Panc1 (cell line): ENCODE results near the gene GPS1. TPM values are rescaled to one million over a fixed set of nuclear protein-coding genes. Genes with fewer than 3 reads are reported as not detected.

Experiments
- ATAC-seq: fragments of 200-7000 bp; cut with Tn5 transposase; 2 replicates; pipeline ENCODE4 v1.9.1; 2020; ENCODE audit warnings: mild to moderate bottlenecking, moderate library complexity
- BruUV-seq: library from RNA; stranded (reverse); fragments of 400-500 nt; replicated peaks from 2 replicates; lab custom pipeline; 2021; lab: Mats Ljungman, UMichigan
- CTCF ChIA-PET: fragments of 300-600 bp; sonication (Branson Sonifier 250); formaldehyde crosslinking; loops from one replicate; lab custom pipeline; 2022; ENCODE audit warnings: antibody characterized with exemption; lab: Charles Lee
- POLR2A ChIA-PET: fragments of 300-600 bp; sonication (Branson Sonifier 250); formaldehyde crosslinking; loops from one replicate; lab custom pipeline; 2022; ENCODE audit warnings: antibody characterized with exemption; lab: Charles Lee
- DNase-seq: peaks from one replicate; pipeline ENCODE4 v3.0.0-alpha.2; 2010; ENCODE audit warnings: low read depth, low spot score
- H3K27ac ChIP-seq: 2 replicates; pipeline ENCODE4 v1.5.1; 2011; ENCODE audit warnings: mild to moderate bottlenecking, low read length, inconsistent platforms
- H3K27me3 ChIP-seq: fragments of 200-500 bp; sonication (Bioruptor generic); 2 replicates; pipeline ENCODE4 v1.6.0; 2014; ENCODE audit warnings: low read length, inconsistent platforms; ENCODE audit not compliant: control insufficient read depth, insufficient read depth
- H3K36me3 ChIP-seq: fragments of 200-500 bp; sonication (Bioruptor generic); 2 replicates; pipeline ENCODE4 v1.5.1; 2014; ENCODE audit warnings: inconsistent platforms, mild to moderate bottlenecking, low read length, moderate library complexity; ENCODE audit not compliant: control insufficient read depth, insufficient read depth
- H3K4me1 ChIP-seq: 2 replicates; pipeline ENCODE4 v1.5.1; 2011; ENCODE audit warnings: inconsistent platforms, mild to moderate bottlenecking, low read length, moderate library complexity; ENCODE audit not compliant: control insufficient read depth, insufficient read depth
- H3K4me3 ChIP-seq, 2 experiments: 2 replicates each; pipeline ENCODE4 v1.5.1; 2011 to 2012; ENCODE audit warnings: low read depth in 2 of 2, low read length in 2 of 2, mild to moderate bottlenecking in 2 of 2, inconsistent platforms in 1 of 2, moderate library complexity in 1 of 2
- H3K9me3 ChIP-seq: fragments of 200-500 bp; sonication (Bioruptor generic); 2 replicates; pipeline ENCODE4 v1.5.1; 2014; ENCODE audit warnings: low read depth, mild to moderate bottlenecking, inconsistent platforms, low read length, moderate library complexity; ENCODE audit not compliant: control insufficient read depth, insufficient read depth
- POLR2AphosphoS5 ChIP-seq: IDR thresholded peaks from 2 replicates; pipeline ENCODE4 v1.6.1; 2012; ENCODE audit warnings: mild to moderate bottlenecking, low read depth, low read length, moderate library complexity
- REST ChIP-seq, 2 experiments: IDR thresholded peaks; 2 replicates each; pipeline ENCODE4 v1.6.1; 2011 to 2012; ENCODE audit warnings: low read depth in 2 of 2, control low read depth in 1 of 2, low read length in 1 of 2, mild to moderate bottlenecking in 1 of 2, moderate library complexity in 1 of 2; ENCODE audit not compliant: insufficient read depth in 1 of 2
- SIN3A ChIP-seq: IDR thresholded peaks from 2 replicates; pipeline ENCODE4 v1.6.1; 2012; ENCODE audit warnings: low read depth, mild to moderate bottlenecking, low read length, moderate library complexity, borderline replicate concordance; ENCODE audit not compliant: insufficient read depth
- TCF7L2 ChIP-seq: IDR thresholded peaks from 2 replicates; pipeline ENCODE4 v1.6.1; 2011; ENCODE audit warnings: mild to moderate bottlenecking, low read depth, low read length, inconsistent platforms
- in situ Hi-C: cut with HindIII; loops from 2 replicates; pipeline ENCODE4 v1.10.0; 2016; ENCODE audit warnings: low sequenced_read_pairs, low pct_unique_long_range_greater_than_20kb
- intact Hi-C: fragments of 100-400 bp; cut with micrococcal nuclease; formaldehyde crosslinking; loops from one replicate; pipeline ENCODE4 v1.10.0; 2022; ENCODE audit not compliant: unreplicated experiment
- total RNA-seq: library from RNA; stranded (reverse); gene quantifications from one replicate; pipeline ENCODE4 v1.2.1, GENCODE V29; 2021; ENCODE audit not compliant: unreplicated experiment
- TF ChIP-seq, protein P1 (sequence below): fragments of 450-650 bp; IDR thresholded peaks from 2 replicates; pipeline ENCODE4 v1.5.1; 2017; ENCODE audit warnings: mild to moderate bottlenecking

GPS1 gene
- total RNA-seq, 1 experiment from 2014 or later, result 175 TPM

- Histone ChIP-seq H3K27me3 (no peaks in the 10 kb centered on the region), H3K4me1 (peaks cover 25% of the 10 kb centered on the region), H3K9me3 (no peaks in the 10 kb centered on the region), H3K27ac (no peak overlapping the region), H3K36me3 (peaks cover 3% of the 10 kb centered on the region; the same call in 1 of the 2 replicates), H3K4me3 (no peak overlapping the region)
- no peak for DNase-seq
- POLR2A ChIA-PET, result no interaction called here
- no TSS peak for BruUV-seq
- in situ Hi-C loops (no loop called here), intact Hi-C loops (no loop called here)
- no peak for ATAC-seq
- CTCF ChIA-PET, result no interaction called here
- TF ChIP-seq TCF7L2, result no peak
- TF ChIP-seq, protein P1, sequence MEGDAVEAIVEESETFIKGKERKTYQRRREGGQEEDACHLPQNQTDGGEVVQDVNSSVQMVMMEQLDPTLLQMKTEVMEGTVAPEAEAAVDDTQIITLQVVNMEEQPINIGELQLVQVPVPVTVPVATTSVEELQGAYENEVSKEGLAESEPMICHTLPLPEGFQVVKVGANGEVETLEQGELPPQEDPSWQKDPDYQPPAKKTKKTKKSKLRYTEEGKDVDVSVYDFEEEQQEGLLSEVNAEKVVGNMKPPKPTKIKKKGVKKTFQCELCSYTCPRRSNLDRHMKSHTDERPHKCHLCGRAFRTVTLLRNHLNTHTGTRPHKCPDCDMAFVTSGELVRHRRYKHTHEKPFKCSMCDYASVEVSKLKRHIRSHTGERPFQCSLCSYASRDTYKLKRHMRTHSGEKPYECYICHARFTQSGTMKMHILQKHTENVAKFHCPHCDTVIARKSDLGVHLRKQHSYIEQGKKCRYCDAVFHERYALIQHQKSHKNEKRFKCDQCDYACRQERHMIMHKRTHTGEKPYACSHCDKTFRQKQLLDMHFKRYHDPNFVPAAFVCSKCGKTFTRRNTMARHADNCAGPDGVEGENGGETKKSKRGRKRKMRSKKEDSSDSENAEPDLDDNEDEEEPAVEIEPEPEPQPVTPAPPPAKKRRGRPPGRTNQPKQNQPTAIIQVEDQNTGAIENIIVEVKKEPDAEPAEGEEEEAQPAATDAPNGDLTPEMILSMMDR, result no peak
These were observed 8.9 kb downstream of the GPS1 start for GRCh38 chr17:82060614-82061013.

DNA sequence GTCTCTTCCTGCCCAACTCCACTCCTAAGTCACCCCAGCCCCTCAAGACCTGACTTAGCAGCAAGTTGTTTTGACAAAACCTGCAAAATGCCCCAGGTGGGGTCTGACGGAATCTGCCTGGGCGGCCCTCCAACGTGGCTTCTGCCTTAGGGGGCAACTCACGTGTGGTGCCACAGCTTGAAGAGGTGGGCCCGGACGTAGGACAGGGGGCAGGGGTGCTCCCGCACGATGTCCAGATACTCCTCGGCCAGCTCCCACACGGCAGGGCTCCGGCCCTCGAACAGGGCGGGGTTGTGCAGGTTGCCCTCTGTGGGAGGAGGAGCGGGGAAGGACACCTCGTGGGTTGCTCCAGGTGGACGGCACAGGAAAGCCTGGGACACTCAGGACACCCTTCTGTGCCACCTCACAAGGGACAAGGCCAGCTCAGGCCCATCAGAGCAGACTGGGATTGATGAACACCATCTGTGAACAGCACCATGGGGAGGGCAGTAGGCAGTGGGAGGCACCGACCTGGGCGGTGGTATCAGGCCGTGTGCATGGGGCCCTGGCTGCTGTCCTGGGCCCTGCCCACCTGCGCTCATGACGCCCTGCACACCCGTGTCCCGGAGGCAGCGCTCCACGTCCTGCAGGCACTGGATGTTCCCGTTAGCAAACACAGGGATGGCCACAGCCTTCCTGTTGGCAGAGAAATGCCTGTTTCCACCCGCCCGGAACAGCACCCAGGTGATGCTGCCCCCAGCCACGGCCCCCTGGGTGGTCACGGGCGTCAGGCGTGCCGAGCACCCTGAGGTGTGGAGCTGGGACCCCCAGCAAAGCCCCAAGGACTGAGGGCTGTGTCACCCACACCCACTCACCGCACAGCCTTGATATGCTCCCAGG, 9.6 kb downstream of the GPS1 start:
- ATAC-seq, result no peak
- H3K36me3 ChIP-seq, result peaks cover 3% of the 10 kb centered on the region; the same call in 1 of the 2 replicates

GRCh38 chr17:82062076-82062983, 10.6 kb downstream of the GPS1 start:
- POLR2A ChIA-PET, result no interaction called here
- Histone ChIP-seq H3K4me3 (no peak overlapping the region), H3K27ac (no peak overlapping the region), H3K36me3 (peaks cover 3% of the 10 kb centered on the region; the same call in 1 of the 2 replicates), H3K4me1 (peaks cover 26% of the 10 kb centered on the region), H3K27me3 (no peaks in the 10 kb centered on the region), H3K9me3 (no peaks in the 10 kb centered on the region)
- in situ Hi-C loops (no loop called here), intact Hi-C loops (no loop called here)
- no peak for DNase-seq
- CTCF ChIA-PET, result no interaction called here
- BruUV-seq, result no TSS peak
- no peak for TF ChIP-seq SIN3A
- TF ChIP-seq REST (IDR thresholded peaks at IDR 0.05; ENCODE audit: insufficient read depth in 1 of 2, low read depth in 2 of 2, low read length in 1 of 2), result no peak
- TF ChIP-seq, protein P1, result no peak
- no peak for TF ChIP-seq POLR2AphosphoS5
- TF ChIP-seq TCF7L2, result no peak
- peak; percentile 21; the same call in 1 of the 2 replicates for ATAC-seq

More for the DNA sequence above, 9.6 kb downstream of the GPS1 start:
- Histone ChIP-seq H3K4me1 (peaks cover 28% of the 10 kb centered on the region), H3K9me3 (no peaks in the 10 kb centered on the region), H3K4me3 (no peak overlapping the region), H3K27ac (no peak overlapping the region), H3K27me3 (no peaks in the 10 kb centered on the region)
- intact Hi-C loops, result no loop called here
- ChIA-PET CTCF (no interaction called here), POLR2A (no interaction called here)
- TF ChIP-seq TCF7L2, result no peak
- TF ChIP-seq, protein P1, result no peak
- in situ Hi-C loops, result no loop called here
- BruUV-seq, result no TSS peak
- DNase-seq, result no peak
